GM19397 (cell line): Measurements from ENCODE around the gene ODAM.
"Not testable (repeated sequence)": the region's sequence is repeated elsewhere in the genome, so short reads cannot be mapped to it uniquely, and the experiment has no call there.

Experiments used
- ATAC-seq: cut with Tn5 transposase; IDR thresholded peaks from one replicate; pipeline ENCODE4 v1.9.1; 2021; ENCODE audit warnings: mild to moderate bottlenecking, moderate library complexity; ENCODE audit not compliant: unreplicated experiment

Gene ODAM

GRCh38 chr4:70221389-70221788 lies 25.9 kb downstream of the ODAM start:
- not testable (repeated sequence) for ATAC-seq

GRCh38 chr4:70221818-70222217 lies 26.3 kb downstream of the ODAM start:
- ATAC-seq, result not testable (repeated sequence)

- no peak for ATAC-seq
Observed at GRCh38 chr4:70225824-70226223, 30.3 kb downstream of the ODAM start, which contains the start of gene FDCSP. TSS of gene FDCSP (plus strand) at chr4:70226124. CDS start at chr4:70231195, 5,071 bp downstream.

GRCh38 chr4:70236125-70236524 lies 40.6 kb downstream of the ODAM start:
- ATAC-seq, result no peak

- ATAC-seq, result no peak
Observed at GRCh38 chr4:70239131-70239883, 43.8 kb downstream of the ODAM start.

GRCh38 chr4:70239884-70240591 lies 44.5 kb downstream of the ODAM start:
- no peak for ATAC-seq

- not testable (repeated sequence) for ATAC-seq
Observed at GRCh38 chr4:70242297-70242696, 46.8 kb downstream of the ODAM start, which contains the start of gene CSN3. TSS of gene CSN3 (plus strand) at chr4:70242597. CDS start at chr4:70244820, 2,223 bp downstream.

- ATAC-seq, result no peak
Observed at GRCh38 chr4:70243091-70243490, 47.6 kb downstream of the ODAM start.

- ATAC-seq, result no peak
Observed at GRCh38 chr4:70251250-70251944, 55.9 kb downstream of the ODAM start.

GRCh38 chr4:70251945-70252277 lies 56.4 kb downstream of the ODAM start:
- ATAC-seq, result no peak
